ENCODE measurements around the gene LMX1A.
A peak's percentile ranks its signal among the peaks of the same experiment; 100 is the strongest.

Gene LMX1A

GRCh38 chr1:165355977-165356811 is at the start of gene LMX1A:
LMX1A (minus strand) TSS chr1:165356715; CDS start chr1:165355559, 1,156 bp downstream.
- POLR2A ChIA-PET: no interaction called here
- TF ChIP-seq, protein P1, sequence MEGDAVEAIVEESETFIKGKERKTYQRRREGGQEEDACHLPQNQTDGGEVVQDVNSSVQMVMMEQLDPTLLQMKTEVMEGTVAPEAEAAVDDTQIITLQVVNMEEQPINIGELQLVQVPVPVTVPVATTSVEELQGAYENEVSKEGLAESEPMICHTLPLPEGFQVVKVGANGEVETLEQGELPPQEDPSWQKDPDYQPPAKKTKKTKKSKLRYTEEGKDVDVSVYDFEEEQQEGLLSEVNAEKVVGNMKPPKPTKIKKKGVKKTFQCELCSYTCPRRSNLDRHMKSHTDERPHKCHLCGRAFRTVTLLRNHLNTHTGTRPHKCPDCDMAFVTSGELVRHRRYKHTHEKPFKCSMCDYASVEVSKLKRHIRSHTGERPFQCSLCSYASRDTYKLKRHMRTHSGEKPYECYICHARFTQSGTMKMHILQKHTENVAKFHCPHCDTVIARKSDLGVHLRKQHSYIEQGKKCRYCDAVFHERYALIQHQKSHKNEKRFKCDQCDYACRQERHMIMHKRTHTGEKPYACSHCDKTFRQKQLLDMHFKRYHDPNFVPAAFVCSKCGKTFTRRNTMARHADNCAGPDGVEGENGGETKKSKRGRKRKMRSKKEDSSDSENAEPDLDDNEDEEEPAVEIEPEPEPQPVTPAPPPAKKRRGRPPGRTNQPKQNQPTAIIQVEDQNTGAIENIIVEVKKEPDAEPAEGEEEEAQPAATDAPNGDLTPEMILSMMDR (IDR thresholded peaks at IDR 0.05; ENCODE audit: insufficient read depth, low read length, missing control alignments): no peak
- DNase-seq (ENCODE audit: low read depth, low spot score): no peak
- CTCF ChIA-PET: interaction anchor here (1.3 to 1.6 kb wide), 2 partner anchors 11 to 37 kb away, joined by 6 read pairs; no protein-coding TSS in a partner anchor
- no peak within 1 kb of the TSS for H3K4me3 ChIP-seq (ENCODE audit: low read depth, low read length)

- ChIA-PET POLR2A (no interaction called here), CTCF (interaction anchor here (1.0 to 5.0 kb wide), 5 partner anchors 8 to 190 kb away, joined by 3 to 38 read pairs (median 5); no protein-coding TSS in a partner anchor)
- no peak overlapping the region for H3K4me3 ChIP-seq (ENCODE audit: low read depth, low read length)
- DNase-seq (ENCODE audit: low read depth, low spot score): no peak
- TF ChIP-seq, protein P1 (IDR thresholded peaks at IDR 0.05; ENCODE audit: insufficient read depth, low read length, missing control alignments): peak; percentile 18
These were observed 47.4 kb upstream of the LMX1A start for GRCh38 chr1:165403835-165404482.

- CTCF ChIA-PET: interaction anchor here (1.0 to 5.0 kb wide), 3 partner anchors 10 to 191 kb away, joined by 3 to 38 read pairs (median 8); no protein-coding TSS in a partner anchor
- H3K4me3 ChIP-seq (ENCODE audit: low read depth, low read length): no peak overlapping the region
- TF ChIP-seq, protein P1 (IDR thresholded peaks at IDR 0.05; ENCODE audit: insufficient read depth, low read length, missing control alignments): no peak
- DNase-seq (ENCODE audit: low read depth, low spot score): no peak
- POLR2A ChIA-PET: no interaction called here
These were observed 46.1 kb upstream of the LMX1A start for GRCh38 chr1:165402517-165403111.

GRCh38 chr1:165397944-165398343 is 41.4 kb upstream of the LMX1A start:
- H3K4me3 ChIP-seq (ENCODE audit: low read depth, low read length): no peak overlapping the region
- ChIA-PET POLR2A (no interaction called here), CTCF (interaction anchor here (1.1 to 8.9 kb wide), 2 partner anchors 29 to 198 kb away, joined by 3 to 277 read pairs; no protein-coding TSS in a partner anchor)
- TF ChIP-seq, protein P1 (IDR thresholded peaks at IDR 0.05; ENCODE audit: insufficient read depth, low read length, missing control alignments): no peak
- no peak for DNase-seq (ENCODE audit: low read depth, low spot score)

DNA sequence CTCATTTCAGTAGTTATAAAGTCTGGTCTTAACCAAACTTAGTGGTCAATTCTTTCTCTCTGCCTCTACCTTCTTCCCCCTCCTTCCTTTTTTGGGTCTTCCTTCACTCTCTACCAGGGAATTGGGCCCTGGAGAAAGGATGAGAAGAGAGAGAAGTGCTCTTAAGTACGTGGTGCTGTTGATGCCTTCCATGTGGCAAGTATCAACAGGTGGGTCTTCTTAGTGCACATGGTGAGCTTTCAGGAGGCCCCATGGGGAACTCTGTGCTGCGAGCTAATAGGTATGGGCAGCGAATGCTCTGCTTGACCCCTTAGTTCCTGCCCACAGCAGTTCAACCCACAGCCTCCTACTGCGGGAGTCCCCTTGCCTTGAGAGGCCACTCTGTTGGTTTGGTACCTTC is 39.4 kb upstream of the LMX1A start:
- TF ChIP-seq, protein P1 (IDR thresholded peaks at IDR 0.05; ENCODE audit: insufficient read depth, low read length, missing control alignments): no peak
- H3K4me3 ChIP-seq (ENCODE audit: low read depth, low read length): no peak overlapping the region
- DNase-seq (ENCODE audit: low read depth, low spot score): no peak
- ChIA-PET CTCF (interaction anchor here (1.1 to 8.9 kb wide), 3 partner anchors 9 to 200 kb away, joined by 3 to 277 read pairs (median 5); no protein-coding TSS in a partner anchor), POLR2A (no interaction called here)
